GM18870 (cell line): ENCODE data around the gene CPNE5.

ENCODE experiments used
- ATAC-seq: cut with Tn5 transposase; IDR thresholded peaks from one replicate; pipeline ENCODE4 v1.9.1; 2021; ENCODE audit warnings: moderate library complexity; ENCODE audit not compliant: unreplicated experiment

The CPNE5 gene

DNA sequence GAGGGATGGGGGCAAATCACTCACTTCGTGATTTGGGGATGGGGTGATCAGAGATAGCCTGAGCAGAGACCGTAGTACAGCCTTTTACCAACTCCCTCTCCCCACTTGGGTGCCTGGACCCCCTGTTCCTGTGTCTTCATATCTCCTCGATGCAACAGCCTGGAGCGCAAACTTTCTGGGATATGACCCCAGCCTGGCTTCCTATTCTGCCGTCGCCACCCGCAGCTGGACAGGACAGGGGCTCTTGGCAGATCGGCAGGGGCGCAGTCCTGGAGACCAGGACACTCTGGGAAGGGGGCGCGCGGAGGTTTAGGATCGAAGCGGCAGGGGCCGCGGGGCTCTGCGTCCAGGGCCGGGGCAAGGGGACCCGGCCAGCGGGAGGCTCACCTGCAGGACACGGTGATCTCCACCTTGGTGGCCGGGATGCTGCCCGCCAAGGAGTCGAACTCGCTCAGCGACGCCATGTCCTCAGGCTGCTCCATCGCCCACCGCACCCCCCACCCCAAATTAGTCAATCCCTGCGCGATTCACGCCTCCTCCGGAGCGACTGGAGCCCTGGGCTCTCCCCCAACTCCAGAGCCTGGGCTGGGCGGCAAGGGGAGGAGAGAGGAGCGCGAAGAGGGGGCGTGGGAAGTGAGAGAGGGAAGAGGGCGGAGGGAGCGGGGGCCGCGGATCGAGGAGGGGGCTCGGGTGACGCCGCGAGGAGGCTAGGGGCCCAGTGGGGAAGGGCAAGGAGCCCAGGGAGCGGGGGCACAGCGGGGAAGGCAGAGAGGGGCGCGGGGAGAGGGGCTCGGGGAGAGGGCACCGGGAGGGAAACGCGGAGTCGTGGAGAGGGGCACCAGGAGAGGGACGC lies at the start of gene CPNE5:
Gene CPNE5 (minus strand): TSS at position 549 of the 853 bp plus-strand sequence. CDS start 67 bp downstream, at position 482.
- no peak for ATAC-seq

DNA sequence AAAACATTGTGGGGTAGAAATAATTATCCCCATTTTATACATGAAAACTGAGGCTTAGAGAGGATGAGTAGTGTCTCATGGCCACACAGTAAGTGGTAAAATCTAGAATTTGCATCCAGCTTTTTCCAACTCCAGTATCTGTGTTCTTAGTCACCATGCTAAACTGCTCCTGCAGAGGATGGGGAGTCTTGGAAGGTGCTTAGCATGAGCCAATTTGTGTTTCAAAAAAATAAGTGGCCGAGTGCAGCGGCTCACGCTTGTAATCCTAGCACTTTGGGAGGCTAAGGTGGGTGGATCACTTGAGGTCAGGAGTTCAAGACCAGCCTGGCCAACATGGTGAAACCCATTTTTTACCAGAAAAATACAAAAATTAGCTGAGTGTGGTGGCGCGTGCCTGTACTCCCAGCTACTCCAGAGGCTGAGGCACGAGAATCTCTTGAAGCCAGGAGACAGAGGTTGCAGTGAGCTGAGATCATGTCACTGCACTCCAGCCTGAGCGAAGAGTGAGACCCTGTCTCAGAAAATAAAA lies 48.9 kb upstream of the CPNE5 start:
- ATAC-seq = no peak

DNA sequence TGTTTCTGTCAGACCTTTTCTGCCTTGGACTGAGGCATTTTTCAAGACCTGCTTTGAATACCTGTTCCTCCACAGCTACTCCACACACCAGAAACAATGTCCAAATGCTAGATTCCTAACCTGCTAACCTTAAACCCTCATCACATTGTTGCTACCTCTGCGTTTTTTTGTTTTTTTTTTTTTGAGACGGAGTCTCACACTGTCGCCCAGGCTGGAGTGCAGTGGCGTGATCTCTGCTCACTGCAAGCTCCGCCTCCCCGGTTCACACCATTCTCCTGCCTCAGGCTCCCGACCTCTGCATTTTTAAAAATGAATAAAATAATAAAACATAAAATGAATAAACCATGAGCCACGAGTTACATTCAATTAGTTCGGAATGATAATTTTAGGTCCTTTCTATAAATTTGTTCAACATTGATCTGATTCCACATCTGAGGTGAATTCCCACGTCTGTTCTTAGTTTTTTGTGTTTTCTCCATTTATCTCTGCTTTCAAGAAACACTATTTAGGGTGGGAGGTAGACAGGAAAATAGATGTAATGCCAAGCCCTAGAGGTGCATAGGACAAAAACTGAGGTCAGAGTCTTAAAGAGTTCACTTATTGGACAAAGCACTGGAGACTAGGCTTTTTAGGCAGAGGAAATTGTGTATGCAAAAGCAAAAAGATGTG lies 47.8 kb upstream of the CPNE5 start:
- no peak for ATAC-seq

DNA sequence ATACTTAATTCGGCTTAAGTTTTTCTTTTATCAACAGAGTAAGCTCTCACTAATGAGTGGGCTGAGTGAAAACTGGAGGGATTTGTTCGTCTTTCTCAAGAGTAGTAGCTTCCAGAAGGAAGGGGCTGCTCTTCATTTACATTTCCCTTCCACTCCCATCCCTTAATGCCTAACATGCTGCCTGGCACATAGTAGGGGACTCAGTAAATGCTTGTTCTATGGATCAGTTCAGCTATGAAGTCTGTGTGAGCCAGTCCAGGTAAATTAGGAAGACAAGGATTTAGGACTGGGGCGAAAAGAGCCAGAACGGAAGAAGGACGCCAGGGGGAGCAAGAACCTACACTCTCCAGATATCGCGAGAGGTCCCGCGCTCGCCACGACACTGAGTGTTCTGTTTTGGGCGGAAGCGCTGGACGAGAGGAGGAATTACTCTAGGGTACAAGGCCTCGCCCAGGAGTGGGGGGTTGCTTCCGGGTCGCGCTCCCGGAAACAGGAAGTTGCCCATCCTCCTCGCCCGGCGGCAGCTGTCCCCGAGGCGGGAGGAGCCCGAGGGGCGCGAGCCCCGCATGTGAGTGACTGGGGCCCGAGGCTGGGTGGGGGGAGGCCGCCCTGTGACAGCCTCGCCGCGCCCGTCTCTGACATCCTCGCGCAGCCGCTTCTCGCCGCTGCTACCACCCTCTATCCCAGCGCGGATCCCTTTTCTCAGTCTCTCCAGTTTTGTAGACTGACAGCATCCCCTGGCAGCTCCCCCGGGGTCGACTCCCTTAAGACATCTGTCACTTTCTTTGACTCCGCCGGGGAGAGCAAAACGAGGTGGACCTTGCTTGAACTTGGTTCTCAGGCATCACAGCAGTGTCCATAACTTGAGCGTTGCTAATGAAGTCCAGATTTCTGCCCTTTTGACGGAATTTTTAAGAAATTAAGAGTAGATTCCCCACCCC lies 46.5 kb upstream of the CPNE5 start, which contains the start of gene C6orf89:
Gene C6orf89 (plus strand): TSS at position 492 of the 941 bp plus-strand sequence. CDS start 13,493 bp downstream, outside the sequence.
- peak; percentile 90 for ATAC-seq

DNA sequence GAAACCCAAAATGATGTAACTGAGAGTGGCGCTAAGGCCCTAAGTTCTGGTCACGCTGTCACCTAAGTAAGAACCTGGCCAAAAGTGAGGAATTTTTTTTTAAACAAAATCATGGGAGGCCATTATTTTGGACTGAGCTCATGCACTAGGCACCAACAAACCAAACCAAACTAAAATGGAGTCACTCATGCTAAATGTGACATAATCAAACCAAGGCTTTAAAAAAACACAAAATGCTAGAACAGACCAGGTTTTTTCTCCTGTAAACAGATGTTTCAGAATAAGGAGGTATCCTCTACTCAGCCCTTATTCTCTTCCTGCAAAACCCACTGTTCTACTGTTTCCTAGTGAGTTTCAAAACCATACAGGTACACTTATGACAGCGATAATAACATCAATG lies 45.4 kb upstream of the CPNE5 start:
- ATAC-seq = no peak

DNA sequence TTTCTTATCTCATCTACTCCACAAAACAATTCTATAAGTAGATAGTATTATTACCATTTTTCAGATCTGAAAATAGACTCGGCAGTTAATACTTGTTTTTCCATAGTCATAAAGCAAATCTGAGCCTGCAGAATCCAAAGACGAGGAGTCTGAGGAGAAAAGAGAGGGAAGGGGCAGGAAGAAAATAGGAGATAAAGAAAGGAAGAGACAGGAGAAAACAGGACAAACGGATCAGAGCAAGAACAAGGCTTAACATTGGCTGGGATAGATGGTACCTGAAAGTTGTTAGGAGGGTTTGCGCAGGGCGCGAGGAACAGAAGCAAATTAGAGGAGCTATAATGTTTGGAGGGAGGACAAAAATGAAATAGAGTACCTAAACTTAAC lies 36.0 kb upstream of the CPNE5 start:
- ATAC-seq = no peak

DNA sequence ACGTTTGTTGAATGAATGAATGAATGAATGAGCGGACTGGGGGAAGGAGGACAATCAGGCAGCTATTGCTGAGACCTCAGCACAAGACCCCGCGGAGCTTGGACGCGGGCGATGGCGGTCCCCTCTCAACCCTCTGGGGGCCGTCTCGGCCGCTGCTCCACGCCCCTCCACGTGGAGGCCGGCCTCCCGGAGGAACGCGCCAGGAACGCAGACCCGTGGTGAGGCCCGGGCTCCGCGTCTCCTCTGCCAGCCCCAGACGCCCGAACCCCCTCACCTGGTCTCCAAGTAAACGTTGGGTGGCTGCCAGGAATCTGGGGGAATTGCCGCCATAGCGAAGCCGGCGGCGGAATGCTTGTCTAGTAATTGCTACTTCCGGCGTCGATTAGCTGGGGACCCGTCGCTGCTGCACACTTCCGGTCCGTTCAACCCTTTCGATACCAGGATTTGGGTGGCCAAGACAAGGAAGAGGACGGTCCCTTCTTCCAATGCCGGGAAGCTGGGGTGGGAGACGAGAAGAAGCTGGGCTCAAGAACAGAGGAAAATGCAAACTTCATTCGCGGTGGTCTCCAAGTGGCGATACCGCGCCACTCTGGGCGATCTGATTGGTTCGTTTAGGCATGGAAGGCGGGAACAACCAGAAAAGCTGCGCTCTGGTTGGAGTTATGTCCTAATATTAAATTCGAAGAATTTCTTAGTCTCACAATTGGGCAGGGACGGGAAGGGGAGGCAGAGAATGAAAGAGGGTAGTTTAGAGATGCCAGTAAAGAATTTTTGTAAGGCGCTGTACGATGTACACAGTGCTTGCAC lies 35.4 kb upstream of the CPNE5 start, which contains the start of gene PPIL1:
Gene PPIL1 (minus strand): TSS at position 361 of the 807 bp plus-strand sequence. CDS start 31 bp downstream, at position 330.
- ATAC-seq = peak; percentile 69

DNA sequence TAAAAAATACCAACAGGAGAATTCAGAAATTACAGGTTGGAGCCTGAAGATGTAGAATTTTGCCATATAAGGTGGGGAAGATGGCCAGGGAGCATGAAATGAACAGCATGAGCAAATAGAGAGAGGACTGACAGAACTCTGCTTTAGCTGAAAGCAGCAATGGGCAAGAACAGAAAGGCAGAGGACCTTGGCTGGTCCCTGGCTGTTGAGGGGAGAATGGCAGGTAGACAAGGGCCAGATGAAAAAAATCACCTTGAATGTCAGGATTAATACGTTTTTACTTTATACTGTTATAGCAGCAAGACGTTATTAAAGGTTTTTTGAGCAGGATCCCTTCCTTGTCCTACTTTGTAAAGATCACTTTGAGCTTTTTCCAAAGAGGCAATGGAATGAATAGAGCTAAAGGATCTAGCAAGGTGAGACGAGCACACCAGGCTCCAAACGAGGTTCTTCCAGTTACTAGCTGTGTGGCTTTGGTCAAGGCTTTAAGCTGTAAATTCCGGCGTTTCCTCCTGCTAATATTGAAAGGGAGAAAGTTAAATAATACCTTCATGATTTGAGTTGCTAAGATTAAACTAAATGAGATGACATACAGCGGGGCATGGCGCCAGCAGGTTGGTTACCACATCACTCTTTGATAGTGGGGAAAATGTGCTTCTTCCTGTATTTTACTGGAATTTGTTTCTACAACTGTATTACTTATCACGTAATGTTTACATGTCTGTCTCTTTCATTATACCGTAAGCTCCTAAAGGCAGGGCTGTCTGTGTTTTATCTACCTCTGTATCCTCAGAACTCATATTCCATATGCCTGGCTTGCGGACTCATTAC lies 34.6 kb upstream of the CPNE5 start:
- ATAC-seq = no peak

DNA sequence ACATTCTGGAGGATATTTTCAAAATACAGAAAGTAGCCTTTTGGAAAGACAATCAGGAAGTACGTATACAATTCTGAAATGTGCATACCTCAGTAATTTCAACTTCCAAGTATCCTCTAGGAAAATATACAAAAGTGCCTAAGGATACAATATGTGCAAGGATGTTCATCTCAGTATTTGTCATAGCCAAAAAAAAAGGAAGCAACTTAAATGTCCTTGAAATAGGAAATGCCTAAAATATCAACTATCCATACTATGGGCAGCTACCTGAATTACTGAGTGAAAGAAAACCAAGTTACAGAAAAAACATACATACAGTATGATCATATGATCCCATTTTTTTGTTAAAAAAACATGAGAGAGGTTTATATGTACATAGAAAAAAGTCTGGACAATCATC lies 33.9 kb upstream of the CPNE5 start:
- ATAC-seq = no peak

DNA sequence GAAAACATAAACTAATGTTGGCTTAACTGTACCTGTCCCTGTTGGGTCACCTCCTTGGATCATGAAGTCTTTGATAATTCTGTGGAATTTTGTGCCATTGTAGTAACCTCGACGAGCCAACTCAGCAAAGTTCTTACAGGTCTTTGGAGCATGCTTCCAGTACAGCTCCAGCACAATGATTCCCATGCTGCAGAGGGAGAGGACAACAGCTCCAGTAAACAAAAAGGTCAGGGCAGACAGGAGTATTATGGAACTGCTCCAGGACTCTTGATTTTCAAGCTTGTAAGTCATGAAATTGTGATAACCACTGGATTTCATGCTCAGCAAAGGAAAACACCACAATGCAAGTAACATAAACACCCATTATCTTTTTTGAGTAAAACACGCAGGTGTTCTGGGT lies 32.4 kb upstream of the CPNE5 start:
- no peak for ATAC-seq

DNA sequence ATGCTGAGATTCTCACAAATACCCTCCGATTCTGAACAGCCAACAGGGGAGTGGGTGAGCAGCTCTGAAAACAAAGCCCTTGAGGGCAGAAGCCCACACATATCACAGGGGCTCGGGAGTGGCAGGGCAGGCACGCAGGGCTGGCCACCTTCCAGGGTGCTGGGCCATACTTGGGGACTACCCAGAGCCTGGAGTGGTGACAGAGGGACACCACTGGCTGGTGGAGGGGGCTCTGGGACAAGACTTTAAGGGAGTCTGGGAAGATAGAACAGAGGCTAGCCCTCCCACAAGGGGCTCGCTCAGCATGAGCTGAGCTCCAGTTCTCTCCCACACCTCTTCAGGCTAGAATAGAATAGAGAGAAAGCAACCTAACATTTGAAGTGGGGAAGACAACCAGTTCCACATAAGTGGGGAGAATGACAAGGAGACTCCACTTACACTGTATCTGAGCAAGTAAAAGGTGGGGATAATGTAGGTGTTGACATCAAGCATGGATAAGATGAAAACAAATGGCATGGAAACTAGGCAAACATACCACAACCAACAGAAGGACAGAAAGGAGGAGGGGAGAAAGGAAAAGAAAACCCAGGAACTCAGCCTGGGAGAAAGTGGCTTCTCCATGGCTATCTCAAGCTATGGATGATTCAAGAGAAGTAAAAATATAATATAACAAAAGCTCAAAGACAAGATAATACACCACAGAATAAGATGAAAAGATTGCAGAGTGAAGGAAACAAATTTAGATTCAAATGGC lies 28.4 kb upstream of the CPNE5 start:
- ATAC-seq = no peak

DNA sequence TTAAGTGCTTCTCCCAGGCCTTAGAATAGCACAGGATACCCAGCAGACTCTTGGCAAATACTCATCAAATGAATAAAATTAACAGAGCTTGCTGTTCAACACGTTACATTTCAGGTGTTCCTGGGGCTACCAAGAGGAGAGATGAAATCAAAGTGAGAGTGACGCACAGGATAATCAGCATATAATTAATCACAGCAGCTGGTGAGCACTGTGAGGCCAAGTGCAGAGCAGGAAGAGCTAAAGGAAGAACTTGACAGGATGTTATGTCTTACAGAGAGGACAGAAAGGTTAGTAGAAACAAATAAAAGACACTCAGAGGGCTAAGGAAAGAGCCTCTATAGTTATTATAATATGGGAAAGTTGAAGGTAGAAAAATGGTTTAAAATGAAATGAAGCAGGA lies 26.6 kb upstream of the CPNE5 start:
- no peak for ATAC-seq

DNA sequence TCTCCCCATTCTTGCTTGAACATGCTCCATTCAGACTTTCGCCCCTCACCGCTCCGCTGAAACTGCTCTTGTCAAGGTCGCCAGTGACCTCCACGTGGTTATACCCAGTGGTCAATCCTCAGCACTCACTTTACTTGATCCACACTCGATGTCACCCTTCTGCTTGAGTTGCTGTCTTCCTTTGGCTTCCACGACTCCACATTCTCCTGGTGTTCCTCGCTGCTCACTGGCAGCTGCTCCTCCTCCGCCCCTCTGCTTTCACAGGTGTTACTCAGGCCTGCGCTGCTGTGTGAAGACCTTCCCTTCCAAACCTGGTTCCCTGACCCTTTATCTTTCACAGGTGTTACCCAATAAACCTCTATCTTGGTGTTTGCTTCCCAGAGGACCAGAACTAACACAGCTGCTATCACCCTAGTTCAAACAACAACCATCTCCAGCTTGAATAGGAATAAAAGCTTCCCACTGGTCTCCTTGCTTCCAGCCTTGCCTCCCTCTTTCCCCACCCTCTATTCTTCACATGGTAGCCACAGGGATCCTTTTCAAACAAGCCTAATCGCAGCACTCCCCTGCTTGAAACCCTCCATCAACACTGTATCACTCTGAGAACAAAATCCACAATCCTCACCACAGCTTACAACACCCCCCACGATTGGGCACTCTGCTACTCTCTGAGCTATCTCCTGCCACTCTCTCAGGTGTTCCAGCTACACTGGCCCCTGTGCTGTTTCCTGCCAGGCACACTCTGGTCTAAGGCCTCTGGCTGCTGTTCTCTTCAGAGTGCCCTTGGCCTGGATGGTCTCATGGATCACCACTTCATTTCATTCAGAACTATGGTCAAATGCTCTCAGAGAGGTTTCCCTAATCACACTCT lies 24.7 kb upstream of the CPNE5 start:
- ATAC-seq = no peak

DNA sequence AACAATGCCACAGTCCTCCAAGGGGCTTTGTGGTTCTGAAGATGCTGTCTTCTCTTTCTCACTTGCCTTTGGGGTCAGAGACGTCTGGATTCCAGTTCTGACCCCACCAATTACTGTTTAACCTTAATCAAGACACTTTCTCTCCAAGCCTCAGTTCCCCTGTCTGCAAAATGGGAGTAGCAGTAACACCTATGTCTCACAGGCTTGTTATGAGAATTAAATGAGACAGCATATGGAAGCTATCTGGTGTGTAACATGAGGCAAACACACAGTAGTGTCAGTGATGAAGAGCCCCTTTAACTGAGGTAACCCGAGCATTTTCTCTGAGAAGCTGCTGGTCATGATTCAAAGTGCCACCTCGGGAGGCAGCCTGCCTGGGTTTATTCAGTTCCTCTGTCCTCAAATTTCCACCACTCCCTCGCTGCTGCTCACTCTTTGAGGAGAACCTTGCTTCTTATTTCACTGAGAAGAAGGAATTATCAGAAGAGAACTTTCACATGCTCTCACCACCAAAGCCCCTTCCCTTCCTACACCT lies 23.7 kb upstream of the CPNE5 start:
- no peak for ATAC-seq

DNA sequence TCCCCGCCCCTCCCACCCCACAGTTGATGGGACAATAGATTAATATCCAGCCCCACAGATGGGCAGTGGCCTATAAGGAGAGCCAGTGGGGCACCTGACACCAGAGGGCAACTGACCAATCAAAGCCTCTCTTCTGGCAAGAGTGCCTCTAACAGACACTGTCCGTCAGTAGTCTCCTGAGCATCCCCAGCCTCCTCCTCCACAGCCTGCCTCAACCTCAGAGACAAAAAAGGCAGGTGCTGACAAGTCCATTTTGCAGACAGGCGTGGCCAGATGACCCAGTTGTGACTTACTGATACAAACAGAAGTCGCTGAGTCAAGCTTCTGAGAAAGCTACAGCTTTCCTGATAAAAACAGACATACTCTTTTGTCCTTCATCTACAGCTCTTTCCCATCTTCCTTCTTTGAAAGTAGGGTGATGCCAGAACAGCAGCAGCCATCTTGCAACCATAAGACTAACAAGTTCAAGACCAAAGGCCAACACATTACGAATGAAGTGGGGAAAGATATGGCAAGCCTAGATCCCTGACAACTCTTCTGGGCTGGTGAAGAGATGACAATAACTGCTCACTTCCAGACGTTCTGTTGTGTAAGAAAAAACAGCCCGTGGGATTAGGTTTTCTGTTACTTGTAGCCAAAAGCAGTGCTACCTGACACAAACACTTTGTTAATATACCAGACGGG lies 23.1 kb upstream of the CPNE5 start:
- ATAC-seq = no peak

DNA sequence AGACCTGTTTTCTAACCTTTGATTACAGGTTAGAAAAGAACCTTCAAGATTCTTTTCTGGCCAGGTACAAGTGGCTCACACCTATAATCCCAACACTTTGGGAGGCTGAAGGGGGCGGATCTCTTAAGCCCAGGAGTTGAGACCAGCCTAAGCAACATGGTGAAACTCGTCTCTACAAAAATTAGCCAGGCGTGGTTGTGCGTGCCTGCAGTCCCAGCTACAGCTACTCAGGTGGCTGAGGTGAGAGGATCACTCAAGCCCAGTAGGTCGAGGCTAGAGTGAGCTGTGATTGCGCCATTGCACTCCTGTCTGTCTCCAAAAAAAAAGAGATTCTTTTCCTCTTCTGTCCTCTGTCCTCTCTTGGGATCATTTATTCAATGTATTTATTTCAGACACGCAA lies 20.9 kb upstream of the CPNE5 start:
- ATAC-seq = no peak
